Stimulated activated naive B cell treated with anti-CD40 and anti-IgM and Interleukin-4, amounts not matched to agents 10 μg/mL and 1 μg/mL and 100 μg/mL, for 72 hours (primary cell): ENCODE data around the gene KSR2.

Experiments used
- ATAC-seq, 2 donors: fragments of 150-1000 bp; cut with Tn5 transposase; replicated peaks; 2 replicates each; pipeline ENCODE4 v1.10.0; 2021; ENCODE audit warnings: moderate library complexity in 1 of 2
- DNase-seq: peaks from one replicate; pipeline ENCODE4 v3.0.0; 2021
- H3K27ac Mint-ChIP-seq: one replicate; pipeline ENCODE4 v1.8.0; 2022; ENCODE audit warnings: mild to moderate bottlenecking, mixed read lengths
- H3K27me3 Mint-ChIP-seq, 2 donors: one replicate each; pipeline ENCODE4 v1.8.0; 2022; ENCODE audit warnings: mixed read lengths in 2 of 2
- H3K36me3 Mint-ChIP-seq, 2 donors: one replicate each; pipeline ENCODE4 v1.8.0; 2022; ENCODE audit warnings: mixed read lengths in 2 of 2, mild to moderate bottlenecking in 1 of 2
- H3K4me1 Mint-ChIP-seq, 2 donors: one replicate each; pipeline ENCODE4 v1.8.0; 2022; ENCODE audit warnings: mixed read lengths in 2 of 2, mild to moderate bottlenecking in 1 of 2
- H3K4me3 Mint-ChIP-seq, 2 donors: one replicate each; pipeline ENCODE4 v1.8.0; 2022; ENCODE audit warnings: mild to moderate bottlenecking in 2 of 2, mixed read lengths in 2 of 2, moderate library complexity in 1 of 2
- H3K9me3 Mint-ChIP-seq, 2 donors: one replicate each; pipeline ENCODE4 v1.8.0; 2022; ENCODE audit warnings: mixed read lengths in 2 of 2, mild to moderate bottlenecking in 1 of 2

The KSR2 gene

DNA sequence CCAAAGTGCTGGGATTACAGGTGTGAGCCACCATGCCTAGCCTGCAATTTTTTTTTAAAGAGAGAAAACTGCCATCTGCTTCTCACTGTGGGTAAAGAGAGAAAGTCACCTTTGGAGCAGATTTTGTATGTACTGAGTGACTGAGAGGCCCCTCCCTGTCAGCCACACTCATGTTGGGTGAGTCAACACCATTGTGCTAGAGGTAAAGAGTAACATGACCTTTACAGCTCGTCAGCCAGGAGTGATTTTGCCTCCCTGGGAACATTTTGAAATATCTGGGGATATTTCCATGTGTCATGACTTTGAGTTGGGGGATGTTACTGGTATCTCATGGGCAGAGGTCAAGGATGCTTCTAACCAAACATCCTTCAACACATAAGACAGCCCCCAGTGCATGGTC is 115.2 kb downstream of the KSR2 start:
- Mint-ChIP-seq H3K27me3 (peaks cover 2 to 12% of the 10 kb centered on the region in 2 donors), H3K4me1 (peaks cover 0 to 2% of the 10 kb centered on the region in 2 donors), H3K27ac (no peak overlapping the region), H3K9me3 (peaks cover 0 to 5% of the 10 kb centered on the region in 2 donors), H3K4me3 (no peak overlapping the region), H3K36me3 (no peaks in the 10 kb centered on the region)
- no peak for DNase-seq
- ATAC-seq, result no peak

DNA sequence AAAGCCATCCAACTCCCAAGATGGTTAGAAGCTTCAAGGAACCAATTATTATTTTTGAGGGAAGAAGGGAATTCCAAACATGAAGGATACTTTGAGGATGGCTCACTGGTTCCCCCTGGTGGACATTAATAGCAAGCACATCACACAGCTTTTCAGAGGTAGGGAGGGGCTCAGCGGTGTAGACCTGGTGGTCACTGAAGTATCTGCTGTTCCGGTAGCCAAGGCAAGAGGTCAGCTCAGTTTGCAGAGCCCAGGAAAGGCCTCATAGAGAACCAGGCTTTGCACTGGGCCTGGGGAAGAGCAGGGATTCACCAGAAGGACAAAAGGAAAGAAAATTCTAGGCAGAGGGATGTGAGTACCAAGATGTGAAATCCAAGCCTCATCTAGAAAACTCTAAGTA is 118.7 kb downstream of the KSR2 start:
- ATAC-seq (peak; percentile 59 to 62), DNase-seq (no peak)
- H3K27ac Mint-ChIP-seq, result no peak overlapping the region
- peaks cover 14 to 24% of the 10 kb centered on the region in 2 donors for H3K27me3 Mint-ChIP-seq
- peaks cover 0 to 5% of the 10 kb centered on the region in 2 donors for H3K9me3 Mint-ChIP-seq
- no peak overlapping the region for H3K4me3 Mint-ChIP-seq
- H3K36me3 Mint-ChIP-seq, result no peaks in the 10 kb centered on the region
- peaks cover 3 to 11% of the 10 kb centered on the region in 2 donors for H3K4me1 Mint-ChIP-seq

DNA sequence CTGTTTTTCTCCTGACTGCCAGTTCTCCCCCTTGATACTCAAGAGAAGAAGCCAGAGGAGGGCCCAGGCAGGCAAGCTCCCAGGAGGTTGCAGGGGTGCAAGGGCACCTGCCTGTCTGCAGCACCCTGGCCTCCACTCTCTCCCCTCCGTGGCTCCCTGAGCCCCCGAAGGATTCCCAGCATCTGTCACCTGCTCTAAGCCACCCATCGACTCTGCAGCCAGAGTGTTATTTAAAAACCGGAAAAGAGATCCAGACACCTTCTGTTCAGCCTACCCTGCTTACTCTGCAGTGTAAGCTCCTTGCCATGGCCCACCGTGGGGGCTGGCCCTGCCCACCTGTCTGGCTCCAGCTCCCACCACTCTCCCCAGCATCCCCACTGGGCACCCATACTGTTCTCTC is 121.4 kb downstream of the KSR2 start:
- Mint-ChIP-seq H3K36me3 (peaks cover 0 to 3% of the 10 kb centered on the region in 2 donors), H3K4me3 (no peak overlapping the region), H3K27ac (no peak overlapping the region), H3K4me1 (peaks cover 8 to 12% of the 10 kb centered on the region in 2 donors), H3K9me3 (peaks cover 6 to 9% of the 10 kb centered on the region in 2 donors), H3K27me3 (peaks cover 21 to 32% of the 10 kb centered on the region in 2 donors)
- DNase-seq, result no peak
- ATAC-seq, result no peak

DNA sequence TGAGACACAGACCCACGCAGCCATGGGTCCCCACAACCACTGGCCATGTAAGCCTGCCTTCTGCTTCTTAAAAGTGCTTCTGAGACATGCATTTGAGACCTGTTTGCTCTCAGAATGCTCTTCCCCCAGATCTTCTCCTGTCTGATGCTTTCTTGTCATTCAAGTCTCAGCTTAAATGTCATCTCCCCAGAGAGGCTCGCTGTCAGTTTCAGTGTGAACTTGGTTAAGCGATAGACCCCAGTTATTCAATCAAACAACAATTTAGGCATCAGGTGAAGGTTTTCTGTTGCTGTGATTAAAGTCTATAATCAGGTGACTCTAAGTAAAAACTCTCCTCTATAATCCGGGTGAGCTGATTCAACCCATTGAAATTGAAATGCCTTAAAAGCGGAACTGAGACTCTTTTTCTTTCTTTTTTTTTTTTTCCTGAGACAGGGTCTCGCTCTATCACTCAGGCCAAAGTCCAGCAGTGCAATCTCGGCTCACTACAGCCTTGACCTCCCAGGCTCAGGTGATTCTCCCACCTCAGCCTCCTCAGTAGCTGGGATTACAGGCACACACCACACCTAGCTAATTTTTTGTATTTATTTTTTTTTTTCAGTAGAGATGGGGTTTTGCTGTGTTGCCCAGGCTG is 123.4 kb downstream of the KSR2 start:
- H3K36me3 Mint-ChIP-seq, result peaks cover 0 to 3% of the 10 kb centered on the region in 2 donors
- no peak overlapping the region for H3K4me3 Mint-ChIP-seq
- DNase-seq (no peak), ATAC-seq (peak in 1 of 2 donors; percentile 19)
- H3K27me3 Mint-ChIP-seq, result peaks cover 26 to 37% of the 10 kb centered on the region in 2 donors
- peaks cover 8 to 12% of the 10 kb centered on the region in 2 donors for H3K4me1 Mint-ChIP-seq
- H3K27ac Mint-ChIP-seq, result no peak overlapping the region
- H3K9me3 Mint-ChIP-seq, result peaks cover 6 to 9% of the 10 kb centered on the region in 2 donors

DNA sequence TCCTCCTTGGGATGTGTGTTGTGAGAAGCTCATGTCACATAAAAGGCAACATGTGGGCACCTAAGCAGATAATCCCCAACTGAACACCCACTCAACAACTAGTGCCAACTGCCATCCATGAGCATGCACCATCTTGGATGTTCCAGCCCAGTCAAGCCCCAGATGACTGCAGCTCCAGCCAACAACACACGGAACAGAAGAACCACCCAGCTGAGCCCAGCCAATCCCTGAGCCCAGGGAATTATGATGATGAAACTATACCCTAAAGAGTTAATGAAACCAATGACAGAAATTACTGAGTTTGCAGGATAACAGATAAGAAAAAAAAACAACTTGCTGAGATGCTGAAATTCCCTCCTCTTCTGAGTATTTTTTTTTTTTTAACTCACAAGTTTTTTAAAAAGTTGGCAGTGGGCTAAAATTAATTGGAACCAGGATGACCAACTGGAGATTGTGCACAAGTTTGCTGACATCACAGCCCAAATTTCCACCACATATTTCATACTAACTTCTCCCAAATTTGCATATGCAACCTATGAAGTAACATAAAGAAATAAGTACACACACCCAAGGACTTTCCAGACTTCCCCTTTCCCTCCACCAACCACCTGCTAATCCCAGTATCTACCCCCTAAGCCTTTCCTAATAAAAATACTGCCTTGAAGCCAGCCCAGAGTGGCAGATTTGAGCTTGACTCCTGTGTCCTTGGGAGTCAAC is 124.5 kb downstream of the KSR2 start:
- DNase-seq (no peak), ATAC-seq (no peak)
- Mint-ChIP-seq H3K4me3 (no peak overlapping the region), H3K4me1 (peaks cover 6 to 12% of the 10 kb centered on the region in 2 donors), H3K9me3 (peaks cover 6 to 9% of the 10 kb centered on the region in 2 donors), H3K27me3 (peaks cover 26 to 28% of the 10 kb centered on the region in 2 donors), H3K27ac (no peak overlapping the region), H3K36me3 (peaks cover 0 to 3% of the 10 kb centered on the region in 2 donors)

DNA sequence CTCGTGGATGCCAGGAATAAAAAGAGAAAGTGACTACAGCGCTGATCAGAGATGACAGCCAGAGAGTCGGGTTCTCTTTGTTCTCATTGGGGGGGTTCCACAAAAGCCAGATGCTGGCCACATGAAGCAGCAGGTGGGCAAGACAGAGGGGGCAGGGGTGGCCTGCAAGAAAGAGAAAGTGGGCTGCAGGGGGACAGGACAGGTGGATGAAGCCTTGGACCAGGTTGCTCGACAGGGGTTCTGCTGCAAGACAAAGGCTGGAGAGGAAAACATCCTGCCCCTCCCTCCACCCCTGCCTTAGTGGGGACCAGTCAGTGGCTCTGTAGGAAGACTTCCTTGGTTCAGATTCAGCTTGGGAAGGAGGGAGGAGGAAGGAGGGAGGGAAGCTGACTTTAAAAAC is 126.2 kb downstream of the KSR2 start:
- Mint-ChIP-seq H3K4me1 (peaks cover 6 to 12% of the 10 kb centered on the region in 2 donors), H3K4me3 (no peak overlapping the region), H3K27me3 (peaks cover 22 to 32% of the 10 kb centered on the region in 2 donors), H3K9me3 (peaks cover 6 to 9% of the 10 kb centered on the region in 2 donors), H3K27ac (no peak overlapping the region), H3K36me3 (peaks cover 0 to 3% of the 10 kb centered on the region in 2 donors)
- no peak for DNase-seq
- ATAC-seq, result no peak

DNA sequence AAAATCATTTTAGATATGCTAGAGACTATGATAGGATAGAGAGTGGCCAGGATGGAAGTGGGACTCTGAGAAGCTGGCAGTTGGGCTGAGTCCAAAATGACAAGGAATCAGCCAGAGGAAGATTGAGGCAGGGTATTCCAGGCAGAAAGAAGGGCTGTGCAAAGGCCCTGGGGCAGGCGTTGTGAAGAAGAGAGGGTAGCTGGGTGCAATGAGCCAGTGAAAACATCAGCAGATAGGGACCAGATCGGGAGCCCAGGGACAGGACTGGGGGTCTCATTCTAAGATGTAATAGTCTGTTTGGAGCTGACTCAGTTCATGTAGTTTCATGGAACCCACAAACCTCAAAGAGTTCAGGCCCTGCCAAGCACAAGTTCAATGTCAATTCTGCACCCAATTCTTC is 126.6 kb downstream of the KSR2 start:
- peaks cover 6 to 15% of the 10 kb centered on the region in 2 donors for H3K4me1 Mint-ChIP-seq
- DNase-seq (no peak), ATAC-seq (no peak)
- peaks cover 23 to 34% of the 10 kb centered on the region in 2 donors for H3K27me3 Mint-ChIP-seq
- no peak overlapping the region for H3K4me3 Mint-ChIP-seq
- H3K9me3 Mint-ChIP-seq, result peaks cover 6 to 9% of the 10 kb centered on the region in 2 donors
- H3K27ac Mint-ChIP-seq, result no peak overlapping the region
- H3K36me3 Mint-ChIP-seq, result peaks cover 0 to 3% of the 10 kb centered on the region in 2 donors

DNA sequence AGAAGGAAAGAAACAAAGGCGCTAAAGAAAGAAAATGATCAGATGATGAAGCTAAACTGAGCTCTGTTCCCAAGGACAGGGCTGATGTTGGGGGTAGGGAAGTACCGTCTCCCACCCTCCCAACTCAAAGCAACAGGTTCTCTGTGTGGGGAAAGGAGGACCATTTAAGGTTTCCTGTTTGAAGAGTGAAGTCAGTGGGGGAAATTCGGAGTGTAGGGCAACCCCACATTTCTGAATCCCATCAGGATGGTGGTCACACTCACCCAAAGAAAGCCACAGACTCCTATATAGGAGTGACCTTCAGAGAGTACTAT is 131.1 kb downstream of the KSR2 start:
- ATAC-seq (no peak), DNase-seq (no peak)
- Mint-ChIP-seq H3K36me3 (no peaks in the 10 kb centered on the region), H3K4me3 (no peak overlapping the region), H3K9me3 (no peaks in the 10 kb centered on the region), H3K4me1 (peaks cover 0 to 10% of the 10 kb centered on the region in 2 donors), H3K27me3 (peaks cover 28 to 31% of the 10 kb centered on the region in 2 donors), H3K27ac (no peak overlapping the region)

DNA sequence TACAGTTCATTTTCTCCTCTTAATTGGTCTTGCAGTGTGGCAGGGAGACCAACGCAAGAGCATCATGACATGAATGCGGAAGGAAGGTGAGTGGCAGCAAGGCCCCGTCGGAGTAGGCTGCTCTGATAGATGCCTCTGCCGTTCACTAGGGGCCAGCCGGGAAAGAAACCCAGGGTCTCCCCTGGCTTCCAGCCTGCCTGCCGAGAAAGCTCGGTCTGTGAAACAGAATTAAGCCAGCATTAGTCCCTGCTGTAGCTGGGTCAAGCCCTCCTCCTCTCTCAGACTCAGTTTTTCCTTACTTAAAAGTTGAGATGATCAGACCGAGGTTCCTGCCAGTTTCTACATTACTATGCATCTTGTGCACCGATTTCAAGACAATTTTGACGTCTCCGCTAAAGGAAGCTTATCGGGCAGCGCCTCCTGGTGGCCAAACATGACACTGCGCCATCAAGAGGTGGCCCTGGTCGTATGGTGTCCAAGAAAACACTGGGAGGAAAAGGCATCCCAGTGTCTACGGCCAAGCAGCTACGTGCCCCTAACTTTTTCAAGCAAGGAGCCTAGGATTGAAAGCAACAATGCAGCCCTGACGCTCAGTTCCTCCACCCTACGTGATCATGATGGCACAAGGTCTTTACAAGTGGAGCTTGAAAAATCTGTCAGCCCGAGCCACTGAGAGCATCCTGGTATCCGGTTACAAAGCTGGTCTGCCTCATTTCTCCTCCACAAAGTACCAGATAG is 131.6 kb downstream of the KSR2 start:
- Mint-ChIP-seq H3K36me3 (no peaks in the 10 kb centered on the region), H3K4me3 (no peak overlapping the region), H3K27me3 (peaks cover 26 to 27% of the 10 kb centered on the region in 2 donors), H3K27ac (no peak overlapping the region), H3K9me3 (no peaks in the 10 kb centered on the region), H3K4me1 (peaks cover 0 to 10% of the 10 kb centered on the region in 2 donors)
- DNase-seq (peak; percentile 53), ATAC-seq (peak; percentile 81 to 83)

DNA sequence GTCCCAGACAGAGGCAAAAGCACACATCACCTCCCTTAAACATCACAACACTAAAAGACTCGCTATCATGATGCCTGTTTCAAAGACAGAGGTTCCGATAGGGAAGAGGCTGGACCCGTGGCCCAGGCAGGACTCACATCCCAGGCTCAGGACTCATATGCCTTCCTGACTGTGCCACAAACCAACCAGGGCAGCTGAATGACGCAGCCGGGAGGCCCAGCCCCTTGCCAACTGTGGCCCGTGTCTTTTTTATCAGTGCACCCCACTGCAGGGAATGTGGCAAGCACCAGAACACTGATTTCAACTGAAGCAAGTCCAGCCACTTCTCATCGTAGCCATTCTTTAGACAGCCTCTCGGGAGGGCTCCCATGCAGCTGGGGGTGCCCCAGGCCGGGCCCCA is 132.3 kb downstream of the KSR2 start:
- Mint-ChIP-seq H3K9me3 (no peaks in the 10 kb centered on the region), H3K27ac (no peak overlapping the region), H3K27me3 (peaks cover 22% of the 10 kb centered on the region in 2 donors), H3K4me1 (peaks cover 0 to 10% of the 10 kb centered on the region in 2 donors), H3K4me3 (no peak overlapping the region), H3K36me3 (no peaks in the 10 kb centered on the region)
- ATAC-seq (no peak), DNase-seq (no peak)

DNA sequence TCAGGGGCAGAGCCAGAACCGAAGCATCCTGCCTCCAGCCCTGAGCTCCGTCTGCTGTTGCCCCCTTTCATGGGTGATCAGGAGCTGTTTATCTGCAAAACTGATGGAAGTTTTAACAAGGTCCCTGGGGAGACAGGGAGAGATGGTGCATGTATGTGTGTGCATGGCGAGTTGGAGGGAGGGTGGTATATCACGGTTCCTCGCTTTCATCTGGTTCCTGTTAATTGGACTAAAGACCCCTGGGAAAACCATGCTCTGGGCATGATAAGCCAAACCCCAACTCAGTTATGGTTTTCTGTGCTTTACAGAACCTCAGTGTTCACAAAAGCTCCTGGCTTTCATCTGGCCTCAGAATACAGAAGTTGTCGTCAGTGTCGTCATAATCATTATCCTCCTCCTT is 133.6 kb downstream of the KSR2 start:
- peaks cover 22% of the 10 kb centered on the region in 2 donors for H3K27me3 Mint-ChIP-seq
- no peaks in the 10 kb centered on the region for H3K9me3 Mint-ChIP-seq
- H3K36me3 Mint-ChIP-seq, result no peaks in the 10 kb centered on the region
- ATAC-seq (no peak), DNase-seq (no peak)
- no peak overlapping the region for H3K4me3 Mint-ChIP-seq
- H3K4me1 Mint-ChIP-seq, result peaks cover 0 to 10% of the 10 kb centered on the region in 2 donors
- no peak overlapping the region for H3K27ac Mint-ChIP-seq

DNA sequence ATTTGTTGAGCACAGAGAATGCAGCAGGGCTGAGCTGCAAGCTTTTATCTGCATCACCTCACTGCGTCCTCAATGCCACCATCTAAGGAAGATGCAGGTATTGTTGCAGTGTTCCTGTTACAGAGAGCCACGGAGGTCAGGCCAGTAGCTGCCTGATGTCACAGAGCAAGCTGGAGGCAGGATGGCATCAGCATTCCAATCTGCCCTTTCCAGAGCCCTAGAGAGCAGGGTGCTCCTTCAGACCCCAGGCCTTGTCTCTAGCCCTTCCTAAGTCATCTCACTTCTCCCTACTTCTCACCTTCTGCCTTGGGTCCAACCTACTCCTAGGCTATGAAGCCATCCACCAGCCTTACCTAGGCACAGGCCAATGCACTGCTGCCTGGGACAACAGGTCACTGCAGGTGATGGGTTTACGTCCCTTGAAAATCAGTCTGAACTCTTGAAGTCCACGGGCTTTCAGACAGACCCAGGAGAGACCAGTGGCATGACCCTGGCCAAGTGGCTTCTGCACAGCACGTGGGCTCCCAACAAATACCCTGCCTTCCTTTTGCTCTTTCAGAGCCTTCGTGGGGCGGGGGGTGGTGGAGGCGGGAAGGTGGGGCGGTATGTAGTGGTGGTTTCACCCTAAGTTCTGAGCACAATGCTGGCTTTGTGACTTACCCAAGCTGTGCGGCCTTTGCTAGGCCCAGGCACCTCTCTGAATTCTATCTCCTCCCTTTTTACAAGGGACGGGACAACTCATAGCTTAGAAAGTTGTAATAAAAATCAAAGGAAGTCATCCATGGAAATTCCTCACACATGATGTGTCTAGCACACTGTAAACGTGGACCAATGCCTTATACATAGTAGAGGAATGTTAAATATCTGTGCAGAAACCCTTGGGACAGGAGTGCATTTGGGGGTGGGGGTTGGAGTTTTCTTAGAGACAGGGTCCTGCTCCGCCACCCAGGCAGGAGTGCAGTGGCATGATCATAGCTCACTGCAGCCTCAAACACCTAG is 136.0 kb downstream of the KSR2 start:
- ATAC-seq, result no peak
- no peak for DNase-seq
- no peak overlapping the region for H3K4me3 Mint-ChIP-seq
- H3K4me1 Mint-ChIP-seq, result peaks cover 0 to 10% of the 10 kb centered on the region in 2 donors
- H3K27ac Mint-ChIP-seq, result no peak overlapping the region
- peaks cover 11 to 17% of the 10 kb centered on the region in 2 donors for H3K27me3 Mint-ChIP-seq
- H3K9me3 Mint-ChIP-seq, result peaks cover 8 to 9% of the 10 kb centered on the region in 2 donors
- H3K36me3 Mint-ChIP-seq, result peaks cover 0 to 4% of the 10 kb centered on the region in 2 donors

DNA sequence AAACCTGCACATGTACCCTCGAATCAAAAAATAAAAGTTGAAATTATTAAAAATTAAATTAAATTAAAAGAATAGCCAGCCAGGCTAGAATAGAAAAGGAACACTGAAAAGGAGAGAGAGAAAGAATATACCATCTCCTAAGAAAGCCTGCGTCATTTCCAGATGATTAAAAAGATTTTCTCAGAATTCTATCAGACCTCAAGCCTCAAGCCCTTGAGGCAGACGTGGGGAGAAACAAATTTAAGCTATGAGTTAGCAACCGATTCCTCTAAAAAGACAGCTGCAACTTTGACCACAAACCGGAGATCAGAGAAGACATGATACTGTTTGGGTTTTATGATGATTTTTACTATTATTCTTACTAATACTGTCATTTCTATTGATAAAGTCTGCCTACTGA is 138.3 kb downstream of the KSR2 start:
- DNase-seq, result no peak
- no peaks in the 10 kb centered on the region for H3K27me3 Mint-ChIP-seq
- no peaks in the 10 kb centered on the region for H3K4me1 Mint-ChIP-seq
- peaks cover 0 to 4% of the 10 kb centered on the region in 2 donors for H3K36me3 Mint-ChIP-seq
- H3K4me3 Mint-ChIP-seq, result no peak overlapping the region
- ATAC-seq, result no peak
- no peak overlapping the region for H3K27ac Mint-ChIP-seq
- H3K9me3 Mint-ChIP-seq, result peaks cover 8 to 9% of the 10 kb centered on the region in 2 donors
